Stimulated activated CD8-positive, alpha-beta memory T cell treated with anti-CD3 and anti-CD28 coated beads, Interleukin-7, amount 100 ng/mL, for 24 hours (primary cell): ENCODE measurements around the gene TRIM73.
"Not testable (repeated sequence)": the region's sequence is repeated elsewhere in the genome, so short reads cannot be mapped to it uniquely, and the experiment has no call there.

Experiments used
- DNase-seq: peaks from one replicate; pipeline ENCODE4 v3.0.0-alpha.2; 2020; ENCODE audit warnings: low read depth

Gene TRIM73

DNA sequence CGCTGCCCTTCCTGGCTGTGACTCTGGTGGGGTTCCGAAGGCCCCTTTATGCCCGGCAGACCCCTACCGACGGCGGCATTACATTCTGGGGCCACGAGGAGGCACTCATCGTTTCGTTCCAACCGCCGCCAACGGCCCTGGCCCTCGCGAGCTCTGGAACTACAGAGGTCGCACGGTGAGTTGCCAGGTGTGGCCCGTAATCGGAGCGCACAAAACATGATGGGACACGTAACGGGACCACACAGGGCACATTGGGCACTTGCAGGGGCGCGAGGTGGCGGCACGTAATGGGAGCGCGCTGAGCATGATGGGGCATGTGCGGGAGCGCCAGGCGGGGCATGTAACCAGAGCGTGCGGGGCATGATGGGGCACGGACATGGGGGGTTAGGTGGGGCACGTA is at the start of gene TRIM73:
TSS of gene TRIM73 (plus strand) at position 301 of the 400 bp plus-strand sequence. CDS start 3,305 bp downstream, outside the sequence.
- DNase-seq = not testable (repeated sequence)

DNA sequence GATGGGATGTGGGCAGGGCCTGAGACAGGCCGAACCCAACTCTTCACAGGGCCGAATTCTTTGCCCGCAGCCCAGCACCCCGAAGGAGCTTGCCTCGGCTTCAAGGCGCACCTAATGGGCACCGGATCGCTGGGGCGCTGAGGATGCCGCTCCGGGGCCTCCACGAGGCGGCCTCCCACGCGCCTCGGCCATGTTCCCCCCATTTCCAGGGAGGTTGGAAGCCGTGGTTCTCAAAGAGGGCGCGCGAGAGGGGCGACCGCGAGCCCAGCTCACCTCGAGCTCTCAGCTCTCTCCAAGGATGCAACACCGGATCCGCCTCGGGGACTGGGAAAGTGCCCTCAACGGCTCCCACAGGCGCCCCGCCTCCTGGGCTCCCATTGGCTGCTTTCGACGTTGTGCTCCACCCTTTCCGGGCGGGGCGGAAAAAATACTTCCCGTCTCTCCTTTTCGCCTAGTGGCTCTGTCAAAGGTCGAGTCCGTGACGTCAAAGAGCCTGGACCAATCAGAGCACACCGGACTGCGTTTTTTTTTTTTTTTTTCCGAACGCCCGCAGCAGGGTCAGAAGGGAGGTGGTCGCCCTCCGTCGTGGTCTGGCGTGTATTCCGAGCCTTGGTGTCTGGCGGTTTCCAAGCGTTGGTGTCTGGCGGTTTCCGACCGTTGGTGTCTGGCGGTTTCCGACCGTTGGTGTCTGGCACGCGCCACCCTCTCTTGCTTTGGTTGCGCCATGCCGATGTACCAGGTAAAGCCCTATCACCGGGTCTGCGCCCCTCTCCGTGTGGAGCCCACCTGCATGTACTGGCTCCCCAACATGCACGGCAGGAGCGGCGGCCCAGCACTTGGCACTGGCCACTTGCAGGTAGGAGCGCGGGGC is 36.5 kb upstream of the TRIM73 start:
- DNase-seq = not testable (repeated sequence)

DNA sequence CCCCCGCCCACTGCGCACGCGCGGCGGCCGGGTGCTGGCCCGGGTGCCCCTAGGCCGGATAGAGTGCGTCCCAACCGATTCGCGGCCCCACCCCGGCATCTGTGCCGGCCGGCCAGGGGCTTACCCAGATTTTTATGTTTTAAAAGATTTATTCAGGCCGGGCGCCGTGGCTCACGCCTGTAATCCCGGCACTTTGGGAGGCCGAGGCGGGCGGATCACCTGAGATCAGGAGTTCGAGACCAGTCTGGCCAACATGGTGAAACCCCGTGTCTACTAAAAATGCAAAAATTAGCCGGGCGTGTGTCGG is 35.9 kb upstream of the TRIM73 start:
- DNase-seq = not testable (repeated sequence)

DNA sequence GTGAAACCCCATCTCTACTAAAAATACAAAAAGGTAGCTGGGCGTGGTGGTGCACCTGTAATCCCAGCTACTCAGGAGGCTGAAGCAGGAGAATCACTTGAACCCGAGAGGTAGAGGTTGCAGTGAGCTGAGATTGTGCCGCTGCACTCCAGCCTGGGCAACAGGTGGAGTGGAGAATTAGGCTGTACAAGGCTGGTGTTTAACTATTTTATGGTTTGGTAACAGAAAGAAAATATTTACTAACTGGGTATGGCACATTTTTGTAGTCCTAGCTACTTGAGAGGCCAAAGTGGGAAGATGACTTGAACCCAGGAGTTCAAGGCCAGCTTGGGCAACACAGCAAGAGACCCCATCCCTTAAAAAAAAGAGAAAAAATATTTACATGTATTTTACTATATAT is 31.4 kb upstream of the TRIM73 start:
- not testable (repeated sequence) for DNase-seq

GRCh38 chr7:75366643-75367042 is 28.8 kb upstream of the TRIM73 start:
- DNase-seq = not testable (repeated sequence)

DNA sequence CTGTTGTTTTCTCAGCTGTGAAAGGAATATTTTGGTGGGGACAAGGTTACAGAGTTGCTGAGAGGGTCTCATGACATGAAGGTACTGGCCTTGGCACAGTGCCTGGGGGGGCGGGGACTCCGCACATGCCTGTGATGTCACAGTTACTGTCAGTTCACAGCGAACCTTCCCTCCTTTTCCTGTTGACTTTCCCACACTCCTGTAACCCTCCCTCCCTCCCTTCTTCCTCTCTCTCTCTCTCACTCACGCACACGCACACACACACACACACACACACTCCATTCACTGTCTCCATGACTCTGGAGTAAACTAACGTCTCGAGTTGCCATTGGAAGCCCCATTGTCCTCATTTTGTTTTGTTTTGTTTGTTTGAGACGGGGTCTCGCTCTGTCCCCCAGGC is 28.1 kb upstream of the TRIM73 start:
- not testable (repeated sequence) for DNase-seq

DNA sequence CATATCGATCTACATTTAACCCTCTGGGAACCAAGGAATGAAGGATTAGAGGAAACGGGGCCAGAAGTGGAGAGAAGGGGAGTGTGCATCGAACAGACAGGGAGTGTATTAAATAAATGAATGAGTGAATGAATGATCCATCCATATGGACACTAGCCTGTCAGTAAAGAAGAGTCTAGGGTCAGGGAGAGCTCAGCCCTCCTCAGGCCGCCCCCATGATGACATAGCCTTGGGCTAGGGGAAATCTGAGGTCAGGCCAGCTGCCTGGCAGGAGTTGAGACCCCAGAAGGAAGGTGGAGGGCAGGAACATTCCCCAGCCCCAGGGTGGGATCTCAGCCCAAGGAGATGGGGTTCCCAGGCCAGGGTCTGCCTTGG is 21.3 kb upstream of the TRIM73 start:
- DNase-seq = not testable (repeated sequence)

DNA sequence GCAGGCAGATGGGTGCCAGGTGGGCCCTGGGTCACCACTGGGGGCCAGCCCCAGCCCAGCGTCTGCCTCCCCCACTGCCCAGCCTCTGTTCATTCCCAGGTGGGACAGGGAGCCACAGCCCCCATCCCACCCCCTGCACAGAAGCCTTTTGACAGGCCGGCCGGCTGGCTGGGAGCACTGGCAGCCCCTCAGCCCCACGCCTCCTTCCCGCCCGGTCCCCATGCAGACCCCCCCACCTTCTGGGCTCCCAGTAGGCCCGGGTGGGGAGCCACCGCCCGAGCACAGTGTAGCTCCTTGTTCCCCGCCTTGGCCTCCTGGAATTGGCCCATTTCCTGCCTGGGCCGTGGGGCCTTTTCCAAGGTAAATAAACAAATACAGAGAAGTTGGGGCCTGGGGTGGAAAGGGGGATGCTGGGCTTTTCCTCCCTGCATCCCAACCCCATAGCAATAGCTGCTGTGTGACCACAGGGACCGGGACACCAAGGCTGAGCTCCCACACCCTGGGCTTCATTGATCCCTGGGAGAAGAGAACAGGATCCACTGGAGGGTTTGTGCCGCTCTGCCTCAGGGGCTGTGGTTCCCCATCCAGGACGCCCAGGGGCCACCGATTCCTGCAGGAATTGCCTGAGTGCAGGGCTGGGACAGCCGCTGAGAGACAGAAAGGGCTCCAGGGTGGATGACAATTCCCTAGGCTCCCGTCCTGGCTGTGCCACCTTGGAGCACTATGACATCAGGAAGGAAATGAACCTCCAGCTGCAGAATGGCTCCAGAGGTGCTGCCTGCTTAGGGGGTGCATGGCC is 20.7 kb upstream of the TRIM73 start:
- DNase-seq = not testable (repeated sequence)

GRCh38 chr7:75393194-75393593 is 2.2 kb upstream of the TRIM73 start:
- not testable (repeated sequence) for DNase-seq

- DNase-seq = not testable (repeated sequence)
Measured at GRCh38 chr7:75397865-75398264, 2.4 kb downstream of the TRIM73 start.

DNA sequence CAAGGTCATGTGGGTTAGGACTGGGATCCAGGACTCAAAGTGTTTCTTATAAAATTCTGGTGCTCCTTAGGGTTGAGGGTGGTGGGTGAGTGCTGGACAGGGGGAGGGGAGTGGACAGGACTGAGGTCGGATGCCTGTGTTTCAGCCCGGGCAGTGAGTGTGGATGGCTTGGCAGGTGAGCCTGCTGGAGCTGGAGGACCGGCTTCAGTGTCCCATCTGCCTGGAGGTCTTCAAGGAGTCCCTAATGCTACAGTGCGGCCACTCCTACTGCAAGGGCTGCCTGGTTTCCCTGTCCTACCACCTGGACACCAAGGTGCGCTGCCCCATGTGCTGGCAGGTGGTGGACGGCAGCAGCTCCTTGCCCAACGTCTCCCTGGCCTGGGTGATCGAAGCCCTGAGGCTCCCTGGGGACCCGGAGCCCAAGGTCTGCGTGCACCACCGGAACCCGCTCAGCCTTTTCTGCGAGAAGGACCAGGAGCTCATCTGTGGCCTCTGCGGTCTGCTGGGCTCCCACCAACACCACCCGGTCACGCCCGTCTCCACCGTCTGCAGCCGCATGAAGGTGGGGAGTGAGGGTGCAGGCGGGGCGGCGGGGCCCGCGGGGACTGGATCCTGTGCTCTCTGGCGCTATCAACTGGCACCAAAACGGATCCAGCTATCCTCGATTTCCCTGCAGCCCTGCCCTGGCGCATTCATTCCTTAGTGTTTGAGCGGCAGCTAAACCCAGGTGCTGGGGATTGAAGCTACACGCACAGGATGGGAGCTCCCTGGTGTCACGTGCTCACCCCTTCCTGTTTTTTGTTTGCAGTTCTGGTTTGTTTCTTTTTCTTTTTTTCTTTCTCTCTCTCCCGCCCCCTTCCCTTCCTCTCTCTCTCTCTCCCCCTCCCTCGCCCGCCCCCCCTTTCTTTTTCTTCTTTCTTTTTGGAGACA is 3.6 kb downstream of the TRIM73 start:
- not testable (repeated sequence) for DNase-seq

- DNase-seq = not testable (repeated sequence)
Measured at GRCh38 chr7:75400575-75400974, 5.1 kb downstream of the TRIM73 start.

DNA sequence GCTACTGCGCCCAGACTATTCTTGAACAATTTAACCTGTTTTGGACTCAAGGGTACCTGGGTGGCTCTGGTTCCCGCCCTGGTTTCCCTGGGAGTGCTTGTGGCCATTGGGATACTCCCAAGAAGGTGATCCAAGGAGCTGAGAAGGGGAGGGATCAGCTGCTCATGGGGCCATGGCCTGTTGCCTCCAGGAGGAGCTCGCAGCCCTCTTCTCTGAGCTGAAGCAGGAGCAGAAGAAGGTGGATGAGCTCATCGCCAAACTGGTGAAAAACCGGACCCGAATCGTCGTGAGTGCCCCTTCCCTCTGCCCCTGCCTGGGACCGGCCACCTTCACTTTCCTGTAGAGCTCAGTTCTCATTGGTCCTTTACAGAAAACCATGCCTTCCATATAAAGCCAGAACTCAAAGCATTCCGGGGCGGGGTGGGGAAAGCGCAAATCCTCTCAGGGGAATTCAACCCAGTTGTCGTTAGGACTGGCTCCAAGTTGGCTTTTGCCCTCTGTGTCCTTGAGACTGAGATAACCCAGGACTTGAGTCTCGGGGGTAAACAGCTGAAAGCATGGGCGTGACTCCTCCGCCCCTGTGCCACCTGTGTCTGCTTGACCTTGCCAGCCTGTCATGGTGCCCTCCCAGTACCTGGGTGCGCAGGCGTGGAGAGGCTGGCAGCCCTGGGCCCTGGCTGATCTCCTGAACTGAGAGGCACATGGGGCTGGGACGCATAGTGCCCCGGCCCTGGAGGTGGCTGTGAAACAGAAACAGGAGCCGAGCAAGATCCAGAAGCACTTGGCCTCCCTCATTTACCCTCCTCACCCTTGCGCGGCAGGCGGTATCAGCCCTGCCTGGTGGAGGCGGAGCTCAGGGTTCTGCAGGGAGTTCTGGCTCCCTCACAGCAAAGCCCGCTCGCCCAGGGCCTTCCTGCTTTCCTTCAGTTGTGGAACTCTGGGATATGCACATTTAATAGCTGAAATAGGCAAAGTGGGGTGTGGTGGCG is 8.3 kb downstream of the TRIM73 start:
- DNase-seq = not testable (repeated sequence)

DNA sequence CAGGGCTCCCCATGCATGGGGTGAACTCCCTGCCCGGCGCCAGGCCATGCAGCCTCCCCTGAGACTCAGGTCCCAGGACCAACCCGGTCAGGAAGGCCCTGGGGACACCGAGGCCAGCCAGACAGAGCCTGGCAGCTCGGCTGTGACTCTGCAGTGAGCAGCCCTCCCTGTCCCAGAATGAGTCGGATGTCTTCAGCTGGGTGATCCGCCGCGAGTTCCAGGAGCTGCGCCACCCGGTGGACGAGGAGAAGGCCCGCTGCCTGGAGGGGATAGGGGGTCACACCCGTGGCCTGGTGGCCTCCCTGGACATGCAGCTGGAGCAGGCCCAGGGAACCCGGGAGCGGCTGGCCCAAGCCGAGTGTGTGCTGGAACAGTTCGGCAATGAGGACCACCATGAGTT is 9.2 kb downstream of the TRIM73 start:
- not testable (repeated sequence) for DNase-seq

DNA sequence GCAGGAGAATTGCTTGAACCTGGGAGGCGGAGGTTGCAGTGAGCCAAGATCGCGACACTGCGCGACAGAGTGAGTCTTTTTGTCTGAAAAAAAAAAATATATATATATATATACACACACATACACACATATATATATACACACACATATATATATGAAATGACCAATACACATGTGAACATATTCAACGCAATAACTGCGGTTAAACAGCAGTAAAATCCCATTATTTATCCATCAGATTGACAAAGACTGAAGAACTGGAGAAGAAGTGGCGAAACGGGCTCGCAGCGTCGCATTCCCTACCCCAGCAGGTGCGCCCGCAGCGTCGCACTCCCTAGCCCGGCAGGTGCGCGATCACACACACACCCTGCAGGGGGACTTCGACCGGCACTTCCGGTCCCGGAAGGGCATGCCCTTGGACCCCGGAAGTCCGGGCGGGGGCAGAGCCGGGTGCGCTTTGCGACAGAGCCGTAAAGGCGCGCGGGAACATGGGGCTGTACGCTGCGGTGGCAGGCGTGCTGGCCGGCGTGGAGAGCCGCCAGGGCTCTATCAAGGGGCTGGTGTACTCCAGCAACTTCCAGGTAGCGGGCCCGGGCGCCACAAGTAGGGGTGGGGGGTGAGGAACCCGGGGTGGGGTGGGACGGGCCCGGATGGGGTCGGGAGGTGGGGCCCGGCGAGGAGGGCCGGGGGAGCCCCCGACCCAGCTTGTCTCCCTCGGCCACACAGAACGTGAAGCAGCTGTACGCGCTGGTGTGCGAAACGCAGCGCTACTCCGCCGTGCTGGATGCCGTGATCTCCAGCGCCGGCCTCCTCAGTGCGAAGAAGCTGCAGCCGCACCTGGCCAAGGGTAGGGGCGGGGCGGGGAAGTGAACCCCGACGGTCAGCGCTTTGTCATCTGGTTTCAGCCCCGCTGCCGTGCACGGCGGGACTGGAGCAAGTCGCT is 14.7 kb downstream of the TRIM73 start:
- DNase-seq = not testable (repeated sequence)

DNA sequence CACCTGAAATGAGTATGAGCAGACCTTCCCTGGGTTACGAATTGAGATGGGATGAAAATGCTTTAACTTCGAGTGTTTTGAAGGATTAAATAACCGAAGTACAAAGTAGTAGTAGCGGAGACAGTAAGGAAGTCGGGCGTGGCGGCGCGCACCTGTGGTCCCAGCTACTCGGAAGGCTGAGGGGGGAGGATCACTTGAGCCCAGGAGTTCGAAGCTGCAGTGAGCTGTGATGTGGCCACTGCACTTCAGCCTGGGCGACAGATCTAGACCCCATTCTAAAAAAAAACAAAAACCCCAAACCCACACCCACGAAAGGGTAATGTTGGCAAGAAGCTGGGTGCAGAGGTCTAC is 15.4 kb downstream of the TRIM73 start:
- not testable (repeated sequence) for DNase-seq

- not testable (repeated sequence) for DNase-seq
Measured at GRCh38 chr7:75414204-75414603, 18.8 kb downstream of the TRIM73 start.

DNA sequence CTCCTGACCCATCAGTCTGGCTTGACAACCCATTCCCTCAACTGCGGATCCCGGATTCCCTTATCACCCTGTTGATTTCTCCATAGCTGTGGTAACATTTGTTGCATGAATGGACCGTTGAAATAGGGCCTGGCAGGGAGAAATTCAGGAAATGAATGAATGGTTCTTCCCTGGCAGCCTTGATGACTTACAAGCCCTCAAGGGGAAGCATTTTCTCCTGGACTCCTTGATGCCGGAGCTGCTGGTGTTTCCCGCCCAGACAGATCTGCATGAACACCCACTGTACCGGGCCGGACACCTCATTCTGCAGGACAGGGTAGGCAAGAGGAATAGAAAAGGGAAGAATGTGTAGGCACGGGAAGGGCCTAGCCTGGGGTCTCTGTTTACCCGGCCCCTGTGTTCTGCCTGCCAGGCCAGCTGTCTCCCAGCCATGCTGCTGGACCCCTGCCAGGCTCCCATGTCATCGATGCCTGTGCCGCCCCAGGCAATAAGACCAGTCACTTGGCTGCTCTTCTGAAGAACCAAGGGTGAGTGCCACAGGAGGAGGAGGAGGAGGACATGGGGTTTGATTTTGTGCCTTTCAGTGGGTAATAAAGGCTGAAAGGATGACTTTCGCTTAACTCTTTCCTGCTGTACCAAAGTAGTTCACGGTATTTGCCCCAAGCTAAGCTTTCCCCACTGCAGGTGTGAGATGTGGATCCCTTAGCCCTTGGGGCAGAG is 19.4 kb downstream of the TRIM73 start:
- not testable (repeated sequence) for DNase-seq

GRCh38 chr7:75415428-75415817 is 20.0 kb downstream of the TRIM73 start:
- DNase-seq = not testable (repeated sequence)
